ENCODE measurements around the gene UGT1A8.
"Not testable (repeated sequence)": the region's sequence is repeated elsewhere in the genome, so short reads cannot be mapped to it uniquely, and the experiment has no call there.

Gene UGT1A8

GRCh38 chr2:233736868-233737653 lies 119.6 kb downstream of the UGT1A8 start:
- DNase-seq = not testable (repeated sequence)

- no peak for DNase-seq
These were observed 123.4 kb downstream of the UGT1A8 start for GRCh38 chr2:233740870-233741269.

GRCh38 chr2:233743464-233744259 lies 126.2 kb downstream of the UGT1A8 start:
- no peak for DNase-seq

GRCh38 chr2:233745073-233745755 lies 127.8 kb downstream of the UGT1A8 start:
- no peak for DNase-seq

GRCh38 chr2:233745838-233746237 lies 128.4 kb downstream of the UGT1A8 start:
- DNase-seq = not testable (repeated sequence)

GRCh38 chr2:233746475-233747282 lies 129.2 kb downstream of the UGT1A8 start:
- no peak for DNase-seq

- no peak for DNase-seq
These were observed 129.8 kb downstream of the UGT1A8 start for GRCh38 chr2:233747283-233747544.

- not testable (repeated sequence) for DNase-seq
These were observed 133.3 kb downstream of the UGT1A8 start for GRCh38 chr2:233750689-233751088.

GRCh38 chr2:233751212-233752009 lies 134.0 kb downstream of the UGT1A8 start:
- not testable (repeated sequence) for DNase-seq

- no peak for DNase-seq
These were observed 137.6 kb downstream of the UGT1A8 start for GRCh38 chr2:233754872-233755611.

- DNase-seq = no peak
These were observed 139.1 kb downstream of the UGT1A8 start for GRCh38 chr2:233756429-233757081.

GRCh38 chr2:233758141-233758540 lies 140.7 kb downstream of the UGT1A8 start:
- no peak for DNase-seq

GRCh38 chr2:233758849-233759248 lies 141.4 kb downstream of the UGT1A8 start:
- no peak for DNase-seq

GRCh38 chr2:233760043-233760442 lies 142.6 kb downstream of the UGT1A8 start, which contains the start of gene UGT1A1:
Gene UGT1A1, plus strand, starts transcription at chr2:233760270. Its CDS starts 18 bp downstream, at chr2:233760288.
- DNase-seq = no peak

GRCh38 chr2:233761040-233761769 lies 143.8 kb downstream of the UGT1A8 start:
- DNase-seq = no peak

GRCh38 chr2:233764264-233764663 lies 146.8 kb downstream of the UGT1A8 start:
- DNase-seq = no peak

GRCh38 chr2:233764761-233765160 lies 147.3 kb downstream of the UGT1A8 start:
- DNase-seq = no peak

GRCh38 chr2:233766416-233766815 lies 149.0 kb downstream of the UGT1A8 start:
- no peak for DNase-seq

GRCh38 chr2:233768076-233768475 lies 150.6 kb downstream of the UGT1A8 start:
- no peak for DNase-seq

GRCh38 chr2:233769260-233769659 lies 151.8 kb downstream of the UGT1A8 start:
- no peak for DNase-seq
